Measurements from ENCODE around the gene GPX4.

Gene GPX4

GRCh38 chr19:1085053-1085658 is 18.6 kb upstream of the GPX4 start:
- Histone ChIP-seq H3K4me2 (ENCODE audit: low read depth, low read length, poor library complexity, severe bottlenecking) (no peak overlapping the region), H3F3A (ENCODE audit: low read depth) (no peaks in the 10 kb centered on the region), H3K36me3 (ENCODE audit: insufficient read depth, low read length) (peaks cover 49% of the 10 kb centered on the region; the same call in 1 of the 2 replicates)

GRCh38 chr19:1085676-1086442 is 17.9 kb upstream of the GPX4 start:
- Histone ChIP-seq H3K4me1 (ENCODE audit: insufficient read depth, low read length, poor library complexity, severe bottlenecking) (no peaks in the 10 kb centered on the region), H4K20me1 (ENCODE audit: insufficient read depth, low read length, poor library complexity, severe bottlenecking) (peaks cover 6% of the 10 kb centered on the region), H3K4me3 (ENCODE audit: low read length, poor library complexity, severe bottlenecking) (no peak overlapping the region), H3K4me2 (ENCODE audit: low read depth, low read length, poor library complexity, severe bottlenecking) (no peak overlapping the region), H3K9me2 (replicated peaks; ENCODE audit: low read depth, low read length) (no peaks in the 10 kb centered on the region), H2AFZ (ENCODE audit: low read length) (no peak overlapping the region), H3F3A (ENCODE audit: low read depth) (no peaks in the 10 kb centered on the region), H3K36me3 (ENCODE audit: insufficient read depth, low read length) (peaks cover 45% of the 10 kb centered on the region; the same call in 1 of the 2 replicates), H3K9ac (ENCODE audit: low read depth, low read length, poor library complexity, severe bottlenecking) (no peak overlapping the region), H3K27me3 (ENCODE audit: insufficient read depth, low read length, poor library complexity, severe bottlenecking) (no peaks in the 10 kb centered on the region), H3K9me3 (ENCODE audit: insufficient read depth, low read depth, low read length) (no peaks in the 10 kb centered on the region), H3K79me2 (ENCODE audit: insufficient read depth, low read length) (no peaks in the 10 kb centered on the region)
- TF ChIP-seq EZH2phosphoT487 (IDR thresholded peaks at IDR 0.05; ENCODE audit: borderline replicate concordance), result no peak
- no peak for TF ChIP-seq CTCF (conservative IDR thresholded peaks at IDR 0.05; ENCODE audit: low read length)

More at GRCh38 chr19:1085053-1085658, 18.6 kb upstream of the GPX4 start:
- Histone ChIP-seq H3K9me3 (ENCODE audit: insufficient read depth, low read depth, low read length) (no peaks in the 10 kb centered on the region), H2AFZ (ENCODE audit: low read length) (no peak overlapping the region), H3K9ac (ENCODE audit: low read depth, low read length, poor library complexity, severe bottlenecking) (no peak overlapping the region), H3K79me2 (ENCODE audit: insufficient read depth, low read length) (no peaks in the 10 kb centered on the region), H3K4me1 (ENCODE audit: insufficient read depth, low read length, poor library complexity, severe bottlenecking) (no peaks in the 10 kb centered on the region), H4K20me1 (ENCODE audit: insufficient read depth, low read length, poor library complexity, severe bottlenecking) (peaks cover 6% of the 10 kb centered on the region), H3K9me2 (replicated peaks; ENCODE audit: low read depth, low read length) (no peaks in the 10 kb centered on the region), H3K27me3 (ENCODE audit: insufficient read depth, low read length, poor library complexity, severe bottlenecking) (no peaks in the 10 kb centered on the region), H3K4me3 (ENCODE audit: low read length, poor library complexity, severe bottlenecking) (no peak overlapping the region)
- TF ChIP-seq CTCF (conservative IDR thresholded peaks at IDR 0.05; ENCODE audit: low read length) (no peak), EZH2phosphoT487 (IDR thresholded peaks at IDR 0.05; ENCODE audit: borderline replicate concordance) (no peak)

GRCh38 chr19:1086613-1087012 is 17.2 kb upstream of the GPX4 start:
- H3K4me1 ChIP-seq (ENCODE audit: insufficient read depth, low read length, poor library complexity, severe bottlenecking), result no peaks in the 10 kb centered on the region
- TF ChIP-seq EZH2phosphoT487 (IDR thresholded peaks at IDR 0.05; ENCODE audit: borderline replicate concordance) (no peak), CTCF (conservative IDR thresholded peaks at IDR 0.05; ENCODE audit: low read length) (no peak)

More at GRCh38 chr19:1086613-1087012, 17.2 kb upstream of the GPX4 start:
- Histone ChIP-seq H3K79me2 (ENCODE audit: insufficient read depth, low read length) (peaks cover 6% of the 10 kb centered on the region; the same call in 1 of the 2 replicates), H3K27me3 (ENCODE audit: insufficient read depth, low read length, poor library complexity, severe bottlenecking) (no peaks in the 10 kb centered on the region), H3K4me3 (ENCODE audit: low read length, poor library complexity, severe bottlenecking) (no peak overlapping the region), H3K36me3 (ENCODE audit: insufficient read depth, low read length) (peaks cover 50% of the 10 kb centered on the region; the same call in 1 of the 2 replicates), H4K20me1 (ENCODE audit: insufficient read depth, low read length, poor library complexity, severe bottlenecking) (peaks cover 6% of the 10 kb centered on the region), H3F3A (ENCODE audit: low read depth) (no peaks in the 10 kb centered on the region), H2AFZ (ENCODE audit: low read length) (no peak overlapping the region), H3K9ac (ENCODE audit: low read depth, low read length, poor library complexity, severe bottlenecking) (no peak overlapping the region), H3K4me2 (ENCODE audit: low read depth, low read length, poor library complexity, severe bottlenecking) (no peak overlapping the region), H3K9me3 (ENCODE audit: insufficient read depth, low read depth, low read length) (no peaks in the 10 kb centered on the region), H3K9me2 (replicated peaks; ENCODE audit: low read depth, low read length) (no peaks in the 10 kb centered on the region)
